ENCODE measurements around the gene BTG1. TPM values are rescaled to one million over a fixed set of nuclear protein-coding genes. Genes with fewer than 3 reads are reported as not detected.

Gene BTG1
- total RNA-seq, 1 experiment from 2014 or later = 29.8 TPM

DNA sequence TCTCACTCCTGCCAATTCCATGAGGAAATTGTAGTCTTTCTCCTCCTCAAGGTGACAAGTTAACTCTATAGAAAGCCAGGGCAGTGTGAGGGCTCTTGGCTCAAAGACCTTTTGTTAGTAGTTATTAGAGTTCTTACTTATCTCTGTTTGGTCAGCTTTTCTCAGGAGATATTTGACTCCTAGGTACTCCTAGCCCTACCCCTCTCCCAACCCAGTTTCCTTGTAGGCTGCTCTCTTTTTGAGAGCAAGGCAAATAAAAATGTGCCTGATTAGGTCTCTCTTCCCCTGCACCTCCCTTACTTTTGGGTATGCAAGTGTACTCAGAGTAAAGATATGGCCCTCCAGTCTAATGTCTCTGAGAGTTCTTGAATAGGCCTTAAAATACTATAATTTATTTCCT is 23.8 kb downstream of the BTG1 start:
- Histone ChIP-seq H3K4me1 (ENCODE audit: insufficient read depth, low read length) (no peaks in the 10 kb centered on the region), H3K27me3 (ENCODE audit: low read length) (no peaks in the 10 kb centered on the region), H3K9me3 (ENCODE audit: low read length) (no peaks in the 10 kb centered on the region), H3K9ac (ENCODE audit: low read length) (no peak overlapping the region), H2AFZ (ENCODE audit: low read length) (no peak overlapping the region), H3K4me2 (ENCODE audit: low read length) (no peak overlapping the region), H3K4me3 (ENCODE audit: low read length) (no peak overlapping the region), H3K27ac (ENCODE audit: low read length) (no peak overlapping the region), H4K20me1 (ENCODE audit: low read length) (peaks cover 9% of the 10 kb centered on the region; the same call in 1 of the 2 replicates), H3K9me2 (replicated peaks; ENCODE audit: low read length) (no peaks in the 10 kb centered on the region), H3K36me3 (ENCODE audit: low read depth, low read length) (peaks cover 4% of the 10 kb centered on the region; the same call in 1 of the 2 replicates), H3K79me2 (ENCODE audit: low read length) (peaks cover 84% of the 10 kb centered on the region), H3F3A (ENCODE audit: low read length, unreplicated experiment) (no peaks in the 10 kb centered on the region)
- no peak for DNase-seq
- ATAC-seq = no peak
- CTCF ChIA-PET = interaction anchor here (0.6 kb wide), 1 partner anchor 16 kb away, joined by 4 read pairs; no protein-coding TSS in a partner anchor
- POLR2A ChIA-PET (ENCODE audit: unreplicated experiment) = interaction anchor here (0.6 kb wide), 1 partner anchor 24 kb away, joined by 9 read pairs; the partner anchor contains the start of gene BTG1
- BruUV-seq (replicated peaks) = no TSS peak
- no peak for TF ChIP-seq EZH2 (IDR thresholded peaks at IDR 0.05; ENCODE audit: low read length, unreplicated experiment)
- TF ChIP-seq, protein P1, sequence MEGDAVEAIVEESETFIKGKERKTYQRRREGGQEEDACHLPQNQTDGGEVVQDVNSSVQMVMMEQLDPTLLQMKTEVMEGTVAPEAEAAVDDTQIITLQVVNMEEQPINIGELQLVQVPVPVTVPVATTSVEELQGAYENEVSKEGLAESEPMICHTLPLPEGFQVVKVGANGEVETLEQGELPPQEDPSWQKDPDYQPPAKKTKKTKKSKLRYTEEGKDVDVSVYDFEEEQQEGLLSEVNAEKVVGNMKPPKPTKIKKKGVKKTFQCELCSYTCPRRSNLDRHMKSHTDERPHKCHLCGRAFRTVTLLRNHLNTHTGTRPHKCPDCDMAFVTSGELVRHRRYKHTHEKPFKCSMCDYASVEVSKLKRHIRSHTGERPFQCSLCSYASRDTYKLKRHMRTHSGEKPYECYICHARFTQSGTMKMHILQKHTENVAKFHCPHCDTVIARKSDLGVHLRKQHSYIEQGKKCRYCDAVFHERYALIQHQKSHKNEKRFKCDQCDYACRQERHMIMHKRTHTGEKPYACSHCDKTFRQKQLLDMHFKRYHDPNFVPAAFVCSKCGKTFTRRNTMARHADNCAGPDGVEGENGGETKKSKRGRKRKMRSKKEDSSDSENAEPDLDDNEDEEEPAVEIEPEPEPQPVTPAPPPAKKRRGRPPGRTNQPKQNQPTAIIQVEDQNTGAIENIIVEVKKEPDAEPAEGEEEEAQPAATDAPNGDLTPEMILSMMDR (conservative IDR thresholded peaks at IDR 0.05; ENCODE audit: low read depth, low read length) = no peak
- no peak for TF ChIP-seq EZH2phosphoT487 (IDR thresholded peaks at IDR 0.05; ENCODE audit: borderline replicate concordance, low read length)
- intact Hi-C loops (cut with micrococcal nuclease) = no loop called here

- TF ChIP-seq, protein P1 (conservative IDR thresholded peaks at IDR 0.05; ENCODE audit: low read depth, low read length) = no peak
- TF ChIP-seq EZH2 (IDR thresholded peaks at IDR 0.05; ENCODE audit: low read length, unreplicated experiment) (no peak), EZH2phosphoT487 (IDR thresholded peaks at IDR 0.05; ENCODE audit: borderline replicate concordance, low read length) (no peak)
- Histone ChIP-seq H3F3A (ENCODE audit: low read length, unreplicated experiment) (no peaks in the 10 kb centered on the region), H3K27me3 (ENCODE audit: low read length) (no peaks in the 10 kb centered on the region), H3K36me3 (ENCODE audit: low read depth, low read length) (peaks cover 4% of the 10 kb centered on the region; the same call in 1 of the 2 replicates), H2AFZ (ENCODE audit: low read length) (no peak overlapping the region), H3K4me3 (ENCODE audit: low read length) (no peak overlapping the region), H3K9ac (ENCODE audit: low read length) (no peak overlapping the region), H3K79me2 (ENCODE audit: low read length) (peaks cover 84% of the 10 kb centered on the region), H3K9me3 (ENCODE audit: low read length) (no peaks in the 10 kb centered on the region), H4K20me1 (ENCODE audit: low read length) (peaks cover 4% of the 10 kb centered on the region; the same call in 1 of the 2 replicates), H3K27ac (ENCODE audit: low read length) (no peak overlapping the region), H3K4me2 (ENCODE audit: low read length) (no peak overlapping the region), H3K4me1 (ENCODE audit: insufficient read depth, low read length) (no peaks in the 10 kb centered on the region), H3K9me2 (replicated peaks; ENCODE audit: low read length) (no peaks in the 10 kb centered on the region)
- POLR2A ChIA-PET (ENCODE audit: unreplicated experiment) = no interaction called here
- DNase-seq = no peak
- intact Hi-C loops (cut with micrococcal nuclease) = no loop called here
- no TSS peak for BruUV-seq (replicated peaks)
- no peak for ATAC-seq
- CTCF ChIA-PET = no interaction called here
Observed at GRCh38 chr12:92118826-92119536, 26.7 kb downstream of the BTG1 start.

DNA sequence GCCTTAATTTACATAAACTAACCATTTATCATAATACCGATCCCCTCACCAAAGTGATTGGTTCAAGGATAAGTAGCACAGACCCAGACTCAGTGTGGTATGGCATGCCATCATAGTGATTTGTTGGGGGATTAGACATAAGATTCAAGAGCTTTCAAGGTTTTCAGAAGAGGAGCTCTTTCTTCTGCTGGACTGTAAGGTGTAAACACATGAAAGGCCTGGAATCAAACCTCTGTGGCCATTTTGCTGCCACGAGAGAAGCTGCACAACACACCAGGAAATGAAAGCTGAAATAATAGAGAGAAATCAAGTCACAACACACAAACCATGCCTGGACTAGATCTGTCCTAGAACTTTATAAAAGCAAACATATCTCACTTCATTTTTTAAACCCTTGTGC is 30.8 kb downstream of the BTG1 start:
- Histone ChIP-seq H3K9me2 (replicated peaks; ENCODE audit: low read length) (no peaks in the 10 kb centered on the region), H3K9ac (ENCODE audit: low read length) (no peak overlapping the region), H3K4me2 (ENCODE audit: low read length) (no peak overlapping the region), H3K79me2 (ENCODE audit: low read length) (peaks cover 84% of the 10 kb centered on the region), H3K27ac (ENCODE audit: low read length) (no peak overlapping the region), H3F3A (ENCODE audit: low read length, unreplicated experiment) (no peaks in the 10 kb centered on the region), H3K9me3 (ENCODE audit: low read length) (no peaks in the 10 kb centered on the region), H3K4me3 (ENCODE audit: low read length) (no peak overlapping the region), H4K20me1 (ENCODE audit: low read length) (no peaks in the 10 kb centered on the region), H2AFZ (ENCODE audit: low read length) (no peak overlapping the region), H3K4me1 (ENCODE audit: insufficient read depth, low read length) (no peaks in the 10 kb centered on the region), H3K36me3 (ENCODE audit: low read depth, low read length) (peaks cover 4% of the 10 kb centered on the region; the same call in 1 of the 2 replicates), H3K27me3 (ENCODE audit: low read length) (no peaks in the 10 kb centered on the region)
- DNase-seq (no peak), ATAC-seq (no peak)
- CTCF ChIA-PET = no interaction called here
- POLR2A ChIA-PET (ENCODE audit: unreplicated experiment) = interaction anchor here (0.5 kb wide), 1 partner anchor 31 kb away, joined by 5 read pairs; the partner anchor contains the start of gene BTG1
- intact Hi-C loops (cut with micrococcal nuclease) = no loop called here
- BruUV-seq (replicated peaks) = no TSS peak
- TF ChIP-seq EZH2 (IDR thresholded peaks at IDR 0.05; ENCODE audit: low read length, unreplicated experiment) (no peak), EZH2phosphoT487 (IDR thresholded peaks at IDR 0.05; ENCODE audit: borderline replicate concordance, low read length) (no peak)
- TF ChIP-seq, protein P1 (conservative IDR thresholded peaks at IDR 0.05; ENCODE audit: low read depth, low read length) = no peak
